NCI-H82 treated with DMSO at 0.1 percent for 48 hours (cell line): ENCODE results near the gene MIF.
A peak's percentile ranks its signal among the peaks of the same experiment; 100 is the strongest.

Source experiments
- DNase-seq: peaks from one replicate; lab custom pipeline; 2025; ENCODE audit not compliant: unreplicated experiment; lab: John Stamatoyannopoulos, UW

Gene MIF

DNA sequence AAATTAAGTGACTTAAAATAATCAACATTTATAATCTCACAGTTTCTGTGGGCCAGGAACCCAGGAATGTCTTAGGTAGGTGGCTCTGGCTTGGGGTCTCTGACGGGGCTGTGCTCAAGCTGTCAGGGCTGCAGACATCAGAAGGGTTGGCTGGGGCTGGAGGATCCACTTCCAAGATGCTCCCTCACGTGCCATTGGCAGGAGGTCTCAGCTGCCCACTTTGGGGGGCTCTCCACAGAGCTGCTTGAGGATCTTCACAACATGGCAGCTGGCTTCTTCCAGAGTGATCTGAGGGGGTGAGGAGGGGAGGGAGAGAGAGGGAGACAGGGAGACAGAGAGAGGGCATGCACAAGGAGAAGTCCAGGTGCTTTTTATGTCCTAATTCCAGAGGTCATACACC, 18.4 kb upstream of the MIF start:
- DNase-seq, result no peak

DNA sequence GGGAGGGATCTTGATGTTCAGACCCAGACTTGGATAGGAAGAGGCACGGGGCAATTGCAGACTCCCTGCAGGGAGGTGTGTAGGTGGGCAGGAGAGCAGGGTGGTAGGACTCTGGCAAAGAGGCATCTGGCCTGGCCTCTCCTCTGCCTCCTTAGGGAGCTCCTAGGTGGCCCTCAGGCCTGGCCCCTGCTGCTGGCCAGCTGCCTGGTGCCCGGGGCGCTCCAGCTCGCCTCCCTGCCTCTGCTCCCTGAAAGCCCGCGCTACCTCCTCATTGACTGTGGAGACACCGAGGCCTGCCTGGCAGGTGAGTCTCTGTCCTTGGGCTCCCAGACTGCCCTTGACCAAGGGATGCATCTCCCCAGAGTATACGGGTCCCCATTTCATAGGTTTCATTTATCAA, 16.6 kb upstream of the MIF start:
- DNase-seq, result no peak

GRCh38 chr22:23878219-23878618, 16.0 kb upstream of the MIF start:
- no peak for DNase-seq

- DNase-seq, result no peak
These were observed 11.8 kb upstream of the MIF start for GRCh38 chr22:23882370-23882769.

GRCh38 chr22:23883658-23884057, 10.5 kb upstream of the MIF start:
- DNase-seq, result no peak

GRCh38 chr22:23884140-23884539, 10.0 kb upstream of the MIF start:
- DNase-seq, result no peak

DNA sequence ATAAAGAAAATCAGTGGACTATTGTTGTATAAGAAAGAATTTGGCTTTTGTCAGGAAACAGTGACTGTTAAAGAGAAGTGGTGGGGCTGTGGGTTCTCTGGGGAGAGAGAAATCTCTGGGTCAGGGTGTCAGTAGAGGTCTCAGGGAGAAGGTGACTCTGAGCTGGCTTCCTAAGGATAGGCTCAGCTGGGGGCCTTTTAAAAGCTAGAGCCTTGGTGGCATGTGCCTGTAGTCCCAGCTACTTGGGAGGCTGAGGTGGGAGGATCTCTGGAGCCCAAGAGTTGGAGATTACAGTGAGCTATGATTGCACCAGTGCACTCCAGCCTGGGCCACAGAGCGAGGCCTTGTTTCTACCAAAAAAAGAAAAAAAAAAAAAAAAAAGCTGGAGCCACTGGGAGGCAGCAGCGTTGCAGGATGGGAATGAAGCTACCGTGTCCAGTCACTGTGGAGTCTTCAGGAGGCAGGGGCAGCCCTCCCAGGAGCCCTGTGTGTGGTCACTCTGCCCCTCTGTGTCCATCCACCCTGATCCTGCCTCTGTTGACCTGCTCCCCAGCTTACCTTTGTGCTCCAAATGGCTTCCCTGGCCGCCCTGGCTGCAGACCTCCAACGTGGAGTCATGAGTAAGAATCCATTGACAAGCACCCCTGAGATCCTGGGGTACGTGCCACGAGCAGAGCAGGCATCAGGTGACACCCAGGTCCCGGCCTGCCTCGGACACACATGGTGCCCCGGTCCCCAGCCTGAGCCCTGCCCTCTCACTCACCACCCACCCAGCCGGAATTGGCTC, 5.4 kb upstream of the MIF start:
- DNase-seq, result no peak

GRCh38 chr22:23889620-23890019, 4.6 kb upstream of the MIF start:
- no peak for DNase-seq

DNA sequence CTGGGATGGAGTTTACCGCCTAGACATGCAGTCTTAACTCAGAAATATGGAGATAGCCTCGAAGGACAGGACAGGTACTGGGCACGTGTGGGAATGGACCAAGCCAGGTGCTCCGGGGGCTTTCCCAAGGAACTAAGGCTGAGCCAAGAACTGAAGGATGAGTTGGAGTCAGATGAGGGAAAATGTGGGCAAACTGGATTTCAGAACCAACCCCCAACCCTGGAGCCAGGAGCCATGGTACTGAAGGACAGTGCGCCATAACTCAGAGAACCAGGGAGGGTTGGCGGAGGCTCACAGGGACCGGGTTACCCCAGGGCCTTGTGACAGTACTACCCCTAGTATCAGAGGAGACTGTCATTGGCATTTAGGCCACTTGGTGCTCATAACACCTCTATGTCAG, 2.5 kb upstream of the MIF start:
- DNase-seq, result no peak

GRCh38 chr22:23892130-23892529, 2.1 kb upstream of the MIF start:
- no peak for DNase-seq

- no peak for DNase-seq
These were observed 1.5 kb upstream of the MIF start for GRCh38 chr22:23892706-23893105.

- no peak for DNase-seq
These were observed 850 bp upstream of the MIF start for GRCh38 chr22:23893121-23893944.

DNA sequence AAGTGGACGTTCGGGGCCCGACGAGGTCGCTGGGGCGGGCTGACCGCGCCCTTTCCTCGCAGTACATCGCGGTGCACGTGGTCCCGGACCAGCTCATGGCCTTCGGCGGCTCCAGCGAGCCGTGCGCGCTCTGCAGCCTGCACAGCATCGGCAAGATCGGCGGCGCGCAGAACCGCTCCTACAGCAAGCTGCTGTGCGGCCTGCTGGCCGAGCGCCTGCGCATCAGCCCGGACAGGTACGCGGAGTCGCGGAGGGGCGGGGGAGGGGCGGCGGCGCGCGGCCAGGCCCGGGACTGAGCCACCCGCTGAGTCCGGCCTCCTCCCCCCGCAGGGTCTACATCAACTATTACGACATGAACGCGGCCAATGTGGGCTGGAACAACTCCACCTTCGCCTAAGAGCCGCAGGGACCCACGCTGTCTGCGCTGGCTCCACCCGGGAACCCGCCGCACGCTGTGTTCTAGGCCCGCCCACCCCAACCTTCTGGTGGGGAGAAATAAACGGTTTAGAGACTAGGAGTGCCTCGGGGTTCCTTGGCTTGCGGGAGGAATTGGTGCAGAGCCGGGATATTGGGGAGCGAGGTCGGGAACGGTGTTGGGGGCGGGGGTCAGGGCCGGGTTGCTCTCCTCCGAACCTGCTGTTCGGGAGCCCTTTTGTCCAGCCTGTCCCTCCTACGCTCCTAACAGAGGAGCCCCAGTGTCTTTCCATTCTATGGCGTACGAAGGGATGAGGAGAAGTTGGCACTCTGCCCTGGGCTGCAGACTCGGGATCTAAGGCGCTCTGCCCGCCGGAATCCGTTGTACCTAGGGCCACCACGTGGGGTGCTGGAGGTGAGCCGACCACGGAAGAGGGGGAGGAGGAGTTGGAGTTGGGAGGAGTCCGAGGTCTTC, 771 bp downstream of the MIF start:
- peak; percentile 12 for DNase-seq

DNA sequence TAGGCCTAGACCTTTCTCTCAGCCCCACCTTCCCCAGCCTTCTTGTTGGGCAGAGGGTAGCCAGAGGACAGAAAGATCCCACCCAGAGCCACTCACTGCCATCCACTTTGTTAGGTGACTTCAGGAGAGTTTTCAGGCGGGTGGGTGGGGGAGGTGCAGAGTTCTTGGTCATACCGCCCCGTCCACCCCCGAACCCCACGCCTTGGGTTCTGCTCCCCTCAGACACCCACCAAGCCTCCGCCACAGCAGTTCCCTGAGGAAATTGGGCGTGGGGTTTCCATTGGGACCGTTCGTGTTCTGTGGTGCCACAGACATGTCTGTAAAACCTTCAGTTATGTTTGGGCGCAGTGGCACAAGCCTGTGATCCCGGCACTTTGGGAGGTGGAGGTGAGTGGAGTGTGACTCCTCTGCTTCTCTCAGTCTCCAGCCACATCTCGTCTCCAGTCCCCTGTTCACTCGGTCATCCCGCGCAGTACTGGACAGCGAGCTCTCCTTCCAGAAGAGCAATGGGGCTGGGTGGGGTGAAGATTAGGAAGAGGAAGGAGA, 1.5 kb downstream of the MIF start:
- no peak for DNase-seq

GRCh38 chr22:23896166-23896522, 2.0 kb downstream of the MIF start:
- no peak for DNase-seq

DNA sequence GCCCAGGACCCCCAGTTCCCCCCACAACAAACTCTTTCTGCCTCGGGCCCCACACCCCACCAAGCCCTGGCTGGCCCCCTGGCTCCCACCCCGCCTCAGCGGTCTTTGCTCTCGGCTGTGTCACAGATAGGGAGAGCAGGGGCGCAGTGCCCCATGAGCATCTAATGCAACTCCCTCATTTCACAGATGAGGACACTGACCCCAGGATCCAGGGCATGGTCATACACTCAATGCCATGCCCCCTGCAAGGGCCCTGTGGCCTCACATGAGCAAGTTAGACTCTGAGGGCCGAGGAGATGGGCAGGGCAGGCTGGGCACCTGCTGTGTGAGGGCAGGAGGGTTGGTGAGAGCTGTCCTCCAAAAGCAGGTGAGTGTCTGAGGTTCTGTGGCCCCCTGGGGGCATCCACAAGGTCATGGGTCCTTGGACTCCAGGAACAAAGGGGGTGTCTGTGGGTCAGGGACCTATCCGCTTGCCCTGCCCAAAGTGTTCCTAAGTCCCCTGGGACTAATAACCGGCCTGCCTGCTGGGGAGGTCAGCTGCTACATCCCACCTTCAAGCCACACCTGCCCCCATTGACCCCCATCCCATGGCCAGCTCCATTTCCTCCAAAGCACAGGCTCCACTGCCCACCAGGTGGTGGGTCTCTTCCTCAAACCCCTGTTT, 2.5 kb downstream of the MIF start:
- DNase-seq, result no peak

DNA sequence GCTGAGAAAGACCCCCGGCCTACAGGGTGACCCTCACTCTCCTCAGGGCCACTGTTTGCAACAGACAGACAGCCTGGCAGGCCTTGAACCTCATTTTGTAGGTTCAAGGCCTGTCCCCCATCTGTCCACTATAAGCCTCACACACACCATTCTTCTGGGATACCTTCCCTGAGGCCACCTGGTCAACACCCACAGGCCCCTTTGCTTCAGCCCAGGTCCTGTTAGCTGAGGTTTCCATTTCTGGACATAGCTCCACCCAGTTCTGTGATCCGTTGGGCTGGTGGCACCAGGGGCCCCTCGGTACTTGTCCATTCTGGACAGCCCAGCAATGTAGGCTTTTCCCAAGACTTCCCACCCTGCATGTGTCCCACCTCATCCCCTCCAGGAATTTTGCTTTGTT, 3.1 kb downstream of the MIF start:
- DNase-seq, result no peak

DNA sequence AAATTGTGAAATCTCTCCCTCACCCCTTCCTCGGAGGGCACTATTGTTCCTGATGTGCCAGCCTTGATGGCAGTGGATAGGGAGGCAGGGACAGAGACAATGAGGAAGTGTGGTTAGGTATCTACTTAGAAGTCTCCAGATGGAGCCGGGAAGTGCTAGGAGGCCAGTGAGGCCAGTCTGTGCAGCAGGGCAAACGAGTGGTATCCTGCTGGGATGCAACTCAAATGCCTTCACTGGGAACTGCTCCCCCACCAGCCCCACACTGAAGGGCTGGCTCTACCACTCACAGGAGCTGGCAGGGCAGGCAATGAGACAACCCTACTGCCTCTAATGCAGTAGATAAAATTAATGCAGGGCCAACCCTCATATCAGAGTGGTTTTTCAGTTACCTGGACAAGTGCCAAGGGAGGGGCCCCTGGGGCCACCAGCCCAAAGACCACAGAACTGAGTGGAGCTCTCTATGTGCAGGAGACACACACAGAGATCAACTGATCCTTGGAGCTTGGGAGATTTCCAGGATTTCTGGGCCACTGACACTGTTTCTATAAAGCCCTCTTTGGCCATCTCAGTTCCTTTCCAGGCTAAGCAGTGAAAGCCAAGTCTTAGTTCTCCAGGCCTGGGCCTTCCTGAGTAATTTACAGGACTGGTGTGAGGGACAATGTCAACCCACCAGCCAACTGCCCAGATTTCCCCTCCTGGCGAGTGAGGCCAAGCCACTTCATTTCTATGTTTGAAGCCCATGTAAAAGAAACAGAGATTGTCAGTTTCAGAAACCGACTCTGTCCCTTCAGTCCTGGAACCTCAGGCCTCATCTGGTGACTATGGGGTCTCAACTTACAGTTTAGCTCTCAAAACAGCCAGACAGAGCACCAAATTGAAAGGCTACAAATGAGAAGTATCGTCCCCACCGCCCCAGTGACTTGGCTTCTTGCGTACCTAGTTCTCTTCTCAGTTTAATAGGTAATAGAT, 4.1 kb downstream of the MIF start:
- DNase-seq, result no peak

DNA sequence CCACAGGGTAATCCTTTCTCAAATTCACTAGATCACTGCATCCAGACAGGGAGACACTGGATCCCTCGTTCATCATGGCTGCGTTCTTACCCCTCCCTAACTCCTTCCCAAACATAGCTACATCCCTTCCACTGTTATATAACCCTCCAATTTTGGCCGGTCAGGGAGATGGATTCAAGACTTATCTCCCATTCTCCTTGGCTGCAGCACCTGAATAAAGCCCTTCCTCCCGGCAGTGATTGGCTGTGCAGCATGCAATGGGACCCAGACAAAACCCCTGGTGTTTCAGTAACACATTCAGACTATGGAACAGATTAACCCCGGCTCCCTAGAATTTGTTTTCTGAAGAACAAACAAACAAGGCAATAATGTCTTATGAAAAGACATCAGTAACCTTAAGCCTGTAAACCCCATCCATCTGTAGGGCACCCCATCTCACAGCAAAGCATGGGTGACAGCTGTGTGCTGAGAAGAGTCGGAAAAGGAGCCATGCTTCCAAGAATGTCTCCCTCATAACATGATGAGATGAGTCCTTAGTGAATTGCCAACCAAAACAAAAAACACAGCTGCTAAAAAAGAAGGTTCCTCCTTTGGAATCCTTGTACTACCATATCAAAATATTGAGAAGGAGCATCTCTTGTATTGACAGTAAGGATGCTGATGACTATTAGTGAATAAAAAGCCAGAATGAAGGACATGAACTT, 5.0 kb downstream of the MIF start:
- no peak for DNase-seq
